ENCODE measurements around the gene MICB. TPM values are rescaled to one million over a fixed set of nuclear protein-coding genes. Genes with fewer than 3 reads are reported as not detected.

The MICB gene
- total and polyA plus RNA-seq, 2 of the 8 experiments (the other 6 are each of a cell fraction or from before 2014, with no cell fraction given): 16.2 to 25.3 TPM

GRCh38 chr6:31541059-31541657 lies 43.2 kb downstream of the MICB start:
- Histone ChIP-seq H2BK5ac (ENCODE audit: low read depth, low read length) (peak overlapping the region; percentile 100), H3K18ac (ENCODE audit: extremely low read depth, low read length) (peak overlapping the region; percentile 98), H3K4me2 (ENCODE audit: insufficient read depth in 1 of 2, low read depth in 2 of 2, low read length in 2 of 2) (peak overlapping the region; percentile 71 to 86), H2BK15ac (ENCODE audit: low read length) (peak overlapping the region; percentile 55), H2AFZ (ENCODE audit: low read length) (no peak overlapping the region), H4K8ac (ENCODE audit: extremely low read depth, insufficient read depth, low read length) (peak overlapping the region; percentile 100; the same call in 1 of the 2 replicates), H4K5ac (ENCODE audit: insufficient read length, low read depth, low read length) (peak overlapping the region; percentile 92), H3K9ac (replicated peaks in 1 of 4; ENCODE audit: extremely low read depth in 1 of 4, low read depth in 3 of 4, low read length in 3 of 4) (peak overlapping the region; percentile 97 to 100 (median 98)), H3K79me1 (ENCODE audit: low read depth, low read length) (no peaks in the 10 kb centered on the region; the same call in 1 of the 2 replicates), H3K4me3 (ENCODE audit: extremely low read depth in 1 of 4, insufficient read depth in 2 of 4, low read depth in 3 of 4, low read length in 4 of 4) (peak overlapping the region; percentile 75 to 99 (median 97)), H3K23ac (ENCODE audit: insufficient read length) (no peak overlapping the region), H3K14ac (ENCODE audit: insufficient read length) (no peak overlapping the region), H3K9me3 (ENCODE audit: insufficient read depth in 2 of 2, low read depth in 1 of 2, low read length in 1 of 2) (no peaks in the 10 kb centered on the region), H3K27me3 (replicated peaks in 1 of 4; ENCODE audit: control insufficient read depth in 3 of 4, extremely low read depth in 1 of 4, insufficient read depth in 3 of 4, low read length in 3 of 4) (no peaks in the 10 kb centered on the region), H3K4me1 (replicated peaks in 1 of 4; ENCODE audit: control insufficient read depth in 3 of 4, insufficient read depth in 4 of 4, low read length in 3 of 4) (peaks cover 4 to 18% (median 10%) of the 10 kb centered on the region in 4 experiments; a peak in 5 of 7 replicates), H2AK5ac (ENCODE audit: low read depth, low read length) (peak overlapping the region; percentile 99), H2BK12ac (ENCODE audit: low read depth, low read length) (peak overlapping the region; percentile 96; the same call in 1 of the 2 replicates), H3K23me2 (ENCODE audit: low read depth, low read length) (peaks cover 5% of the 10 kb centered on the region), H3K36me3 (ENCODE audit: control insufficient read depth in 2 of 4, insufficient read depth in 4 of 4, low read length in 3 of 4) (peaks cover 28 to 44% (median 40%) of the 10 kb centered on the region in 4 experiments), H4K91ac (replicated peaks; ENCODE audit: insufficient read length, low read length) (peak overlapping the region; percentile 7), H3K27ac (ENCODE audit: low read depth, low read length) (peak overlapping the region; percentile 99), H3K4ac (replicated peaks; ENCODE audit: insufficient read length, low read depth, low read length) (peak overlapping the region; percentile 15), H2BK120ac (replicated peaks; ENCODE audit: low read depth, low read length) (no peak overlapping the region), H4K20me1 (replicated peaks in 1 of 2; ENCODE audit: control insufficient read depth in 1 of 2, insufficient read depth in 2 of 2, low read length in 2 of 2) (peaks cover 26% of the 10 kb centered on the region in 2 experiments), H3K56ac (replicated peaks; ENCODE audit: insufficient read length, low read depth, low read length) (no peak overlapping the region), H2BK20ac (ENCODE audit: low read length) (no peak overlapping the region), H3K79me2 (ENCODE audit: control insufficient read depth in 1 of 2, insufficient read depth in 2 of 2, low read length in 2 of 2) (peaks cover 34 to 59% of the 10 kb centered on the region in 2 experiments)
- TF ChIP-seq SAP30 (IDR thresholded peaks at IDR 0.05; ENCODE audit: insufficient read depth, insufficient replicate concordance, low read length) (peak; percentile 26), KDM5A (IDR thresholded peaks at IDR 0.05; ENCODE audit: low read length) (peak; percentile 35; the same call in 1 of the 2 replicates), YY1 (IDR thresholded peaks at IDR 0.05; ENCODE audit: low read depth, low read length) (peak; percentile 51; the same call in 1 of the 2 replicates), CHD1 (IDR thresholded peaks at IDR 0.05; ENCODE audit: low read depth, low read length) (peak; percentile 36; the same call in 1 of the 2 replicates), ASH2L (IDR thresholded peaks at IDR 0.05; ENCODE audit: low read length) (no peak)
- 2% methylated on average over 19 of the region's 21 CpGs; no CpG with 5 or more reads in 1 of the 2 experiments for WGBS, 2 experiments (ENCODE audit: extremely low coverage in 1 of 2, insufficient coverage in 1 of 2, insufficient read length in 1 of 2, insufficient replicate concordance in 2 of 2, low coverage in 1 of 2, low lambda C conversion rate in 2 of 2, missing lambda C conversion rate in 1 of 2)
- ChIA-PET POLR2A (ENCODE audit: partially characterized antibody) (interaction anchor here (0.6 to 18.4 kb wide), 56 partner anchors 7 to 970 kb away, joined by 3 to 428 read pairs (median 6); partner anchors contain the start of genes ABCF1, AIF1, APOM and BAG6), CTCF (ENCODE audit: partially characterized antibody) (interaction anchor here (0.7 to 24.7 kb wide), 7 partner anchors 10 to 76 kb away, joined by 3 to 613 read pairs (median 4); partner anchors contain the start of gene NCR3)
- DNase-seq (ENCODE audit: low read depth in 1 of 2, low spot score in 2 of 2): no peak
- FAIRE-seq: no peak
